H1 (cell line): Measurements from ENCODE around the gene C5orf22. TPM values are rescaled to one million over a fixed set of nuclear protein-coding genes. Genes with fewer than 3 reads are reported as not detected.

Experiments used
- CTCF ChIA-PET: fragments of 300-600 bp; sonication (Branson Sonifier 250); formaldehyde crosslinking; loops from one replicate; lab custom pipeline; 2021; ENCODE audit not compliant: partially characterized antibody; lab: Charles Lee
- POLR2A ChIA-PET: fragments of 300-600 bp; sonication (Branson Sonifier 250); formaldehyde crosslinking; loops from one replicate; lab custom pipeline; 2021; ENCODE audit warnings: inconsistent platforms; ENCODE audit not compliant: partially characterized antibody; lab: Charles Lee
- DNase-seq, 2 experiments: peaks; one replicate each; pipeline versions ENCODE4 v3.0.0 to v3.0.0-alpha.2; 2010 to 2022; ENCODE audit warnings: low spot score in 2 of 2, low read depth in 1 of 2, mixed read lengths in 1 of 2
- FAIRE-seq: peaks from 2 replicates; lab custom pipeline; 2011; peaks lifted over from hg19 to GRCh38; lab: Jason Lieb, UNC
- H2AFZ ChIP-seq: 2 replicates; pipeline ENCODE4 v1.8.1; 2012; ENCODE audit warnings: low read length, inconsistent platforms
- H2AK5ac ChIP-seq: 2 replicates; pipeline ENCODE4 v1.6.1; 2013; ENCODE audit warnings: low read depth, low read length
- H2BK120ac ChIP-seq: replicated peaks from 2 replicates; pipeline ENCODE3; 2013; ENCODE audit warnings: low read depth, low read length, inconsistent platforms
- H2BK12ac ChIP-seq: 2 replicates; pipeline ENCODE4 v1.6.1; 2013; ENCODE audit warnings: low read depth, low read length
- H2BK15ac ChIP-seq: 2 replicates; pipeline ENCODE4 v1.6.1; 2013; ENCODE audit warnings: low read length
- H2BK20ac ChIP-seq: 2 replicates; pipeline ENCODE4 v1.6.1; 2013; ENCODE audit warnings: low read length
- H2BK5ac ChIP-seq: 2 replicates; pipeline ENCODE4 v1.6.1; 2013; ENCODE audit warnings: low read depth, low read length
- H3K14ac ChIP-seq: 2 replicates; pipeline ENCODE4 v1.6.1; 2013; ENCODE audit warnings: inconsistent platforms; ENCODE audit not compliant: insufficient read length
- H3K18ac ChIP-seq: 2 replicates; pipeline ENCODE4 v1.6.1; 2013; ENCODE audit warnings: low read length; ENCODE audit errors: extremely low read depth
- H3K23ac ChIP-seq: 2 replicates; pipeline ENCODE4 v1.6.1; 2013; ENCODE audit warnings: inconsistent platforms; ENCODE audit not compliant: insufficient read length
- H3K23me2 ChIP-seq: 2 replicates; pipeline ENCODE4 v1.6.1; 2013; ENCODE audit warnings: low read depth, low read length
- H3K27ac ChIP-seq: 2 replicates; pipeline ENCODE4 v1.6.1; 2011; ENCODE audit warnings: low read depth, low read length, inconsistent platforms
- H3K27me3 ChIP-seq, 4 experiments: replicated peaks in 1 of 4; 1 replicate in 1 of 4; 2 replicates in 3 of 4; pipeline versions ENCODE4 v1.6.1 to v1.8.1; 2011 to 2013; ENCODE audit warnings: low read length in 3 of 4, mild to moderate bottlenecking in 3 of 4, inconsistent platforms in 2 of 4, mixed read lengths in 2 of 4, moderate library complexity in 1 of 4; ENCODE audit not compliant: control insufficient read depth in 3 of 4, insufficient read depth in 3 of 4; ENCODE audit errors: extremely low read depth in 1 of 4
- H3K36me3 ChIP-seq, 4 experiments: 2 replicates each; pipeline versions ENCODE4 v1.6.1 to v1.8.1; 2011 to 2013; ENCODE audit warnings: mild to moderate bottlenecking in 4 of 4, low read length in 3 of 4, moderate library complexity in 2 of 4, control low read depth in 1 of 4, inconsistent platforms in 1 of 4; ENCODE audit not compliant: insufficient read depth in 4 of 4, control insufficient read depth in 2 of 4
- H3K4ac ChIP-seq: replicated peaks from 2 replicates; pipeline ENCODE3; 2013; ENCODE audit warnings: low read length, low read depth, mixed read lengths, inconsistent platforms; ENCODE audit not compliant: insufficient read length
- H3K4me1 ChIP-seq, 4 experiments: replicated peaks in 1 of 4; 1 replicate in 1 of 4; 2 replicates in 3 of 4; pipeline versions ENCODE4 v1.6.1 to v1.8.1; 2011 to 2013; ENCODE audit warnings: low read length in 3 of 4, inconsistent platforms in 2 of 4, mixed read lengths in 1 of 4; ENCODE audit not compliant: insufficient read depth in 4 of 4, control insufficient read depth in 3 of 4
- H3K4me2 ChIP-seq, 2 experiments: 2 replicates each; pipeline versions ENCODE4 v1.6.1 to v1.8.1; 2011 to 2013; ENCODE audit warnings: low read depth in 2 of 2, low read length in 2 of 2, control low read depth in 1 of 2, inconsistent platforms in 1 of 2, mild to moderate bottlenecking in 1 of 2; ENCODE audit not compliant: insufficient read depth in 1 of 2
- H3K4me3 ChIP-seq, 4 experiments: fragments of 200-600, 300-600 bp in 1 of 4; sonication (generic), shearing (Covaris generic), sonication (Bioruptor Twin) in 1 of 4; 2 replicates each; pipeline versions ENCODE4 v1.5.1 to v1.8.1; 2011 to 2016; ENCODE audit warnings: low read length in 4 of 4, low read depth in 3 of 4, control low read depth in 2 of 4, inconsistent platforms in 2 of 4, mild to moderate bottlenecking in 2 of 4, mixed read lengths in 1 of 4, moderate library complexity in 1 of 4; ENCODE audit not compliant: insufficient read depth in 2 of 4; ENCODE audit errors: extremely low read depth in 1 of 4
- H3K56ac ChIP-seq: replicated peaks from 2 replicates; pipeline ENCODE3; 2013; ENCODE audit warnings: low read depth, mild to moderate bottlenecking, mixed read lengths, low read length, inconsistent platforms; ENCODE audit not compliant: insufficient read length
- H3K79me1 ChIP-seq: 2 replicates; pipeline ENCODE4 v1.6.1; 2013; ENCODE audit warnings: low read depth, low read length, control low read depth
- H3K79me2 ChIP-seq, 2 experiments: 2 replicates each; pipeline versions ENCODE4 v1.6.1 to v1.8.1; 2012 to 2013; ENCODE audit warnings: low read length in 2 of 2, mild to moderate bottlenecking in 2 of 2, inconsistent platforms in 1 of 2; ENCODE audit not compliant: insufficient read depth in 2 of 2, control insufficient read depth in 1 of 2
- H3K9ac ChIP-seq, 4 experiments: replicated peaks in 1 of 4; 1 replicate in 1 of 4; 2 replicates in 3 of 4; pipeline versions ENCODE4 v1.6.1 to v1.8.1; 2011 to 2013; ENCODE audit warnings: low read depth in 3 of 4, low read length in 3 of 4, control low read depth in 2 of 4, mild to moderate bottlenecking in 2 of 4, moderate library complexity in 2 of 4, inconsistent platforms in 1 of 4; ENCODE audit errors: extremely low read depth in 1 of 4
- H3K9me3 ChIP-seq, 2 experiments: 2 replicates each; pipeline versions ENCODE4 v1.6.1 to v1.8.1; 2012 to 2013; ENCODE audit warnings: mild to moderate bottlenecking in 2 of 2, moderate library complexity in 2 of 2, control low read depth in 1 of 2, inconsistent platforms in 1 of 2, low read depth in 1 of 2, low read length in 1 of 2, mixed read lengths in 1 of 2; ENCODE audit not compliant: insufficient read depth in 2 of 2
- H4K20me1 ChIP-seq, 2 experiments: replicated peaks in 1 of 2; 2 replicates each; pipeline versions ENCODE3 to v1.8.1; 2011 to 2013; ENCODE audit warnings: inconsistent platforms in 2 of 2, low read length in 2 of 2, mild to moderate bottlenecking in 1 of 2; ENCODE audit not compliant: insufficient read depth in 2 of 2, control insufficient read depth in 1 of 2
- H4K5ac ChIP-seq: 2 replicates; pipeline ENCODE4 v1.6.1; 2013; ENCODE audit warnings: low read length, low read depth, mixed read lengths, inconsistent platforms; ENCODE audit not compliant: insufficient read length
- H4K8ac ChIP-seq: 2 replicates; pipeline ENCODE4 v1.8.0; 2013; ENCODE audit warnings: mild to moderate bottlenecking, moderate library complexity, low read length, inconsistent platforms; ENCODE audit not compliant: insufficient read depth; ENCODE audit errors: extremely low read depth
- H4K91ac ChIP-seq: replicated peaks from 2 replicates; pipeline ENCODE3; 2013; ENCODE audit warnings: low read length, mixed read lengths, inconsistent platforms; ENCODE audit not compliant: insufficient read length
- BRCA1 ChIP-seq: IDR thresholded peaks from 2 replicates; pipeline ENCODE4 v1.6.1; 2012; ENCODE audit warnings: low read depth, low read length, improper control_type of control experiment
- EGR1 ChIP-seq: IDR thresholded peaks from 2 replicates; pipeline ENCODE4 v1.6.1; 2011; ENCODE audit warnings: low read depth, low read length, borderline replicate concordance
- MAFK ChIP-seq: IDR thresholded peaks from 2 replicates; pipeline ENCODE4 v1.6.1; 2012; ENCODE audit warnings: low read depth, mild to moderate bottlenecking, improper control_type of control experiment, low read length
- POLR2A ChIP-seq, 2 experiments: IDR thresholded peaks; 1 replicate in 1 of 2; 2 replicates in 1 of 2; pipeline ENCODE4 v1.6.1; 2011; ENCODE audit warnings: low read depth in 2 of 2, low read length in 2 of 2, mild to moderate bottlenecking in 2 of 2; ENCODE audit errors: control extremely low read depth in 1 of 2
- POLR2AphosphoS5 ChIP-seq: IDR thresholded peaks from 2 replicates; pipeline ENCODE4 v1.6.1; 2011; ENCODE audit warnings: low read depth, low read length
- TBP ChIP-seq: IDR thresholded peaks from 2 replicates; pipeline ENCODE4 v1.6.1; 2011; ENCODE audit warnings: low read depth, low read length, improper control_type of control experiment
- TCF12 ChIP-seq: IDR thresholded peaks from 2 replicates; pipeline ENCODE4 v1.6.1; 2011; ENCODE audit warnings: low read depth, mild to moderate bottlenecking, low read length
- WGBS, 2 experiments: shearing (Covaris generic) in 1 of 2; methylation state at CpG; one replicate each; pipeline versions ENCODE4 v1.1.6 to v1.1.7; 2013 to 2015; ENCODE audit warnings: low lambda C conversion rate in 2 of 2, mixed read lengths in 2 of 2, inconsistent platforms in 1 of 2, low coverage in 1 of 2, missing lambda C conversion rate in 1 of 2; ENCODE audit not compliant: insufficient replicate concordance in 2 of 2, insufficient coverage in 1 of 2, insufficient read length in 1 of 2; ENCODE audit errors: extremely low coverage in 1 of 2, missing lambda C conversion rate in 1 of 2; 5-methylcytosine and 5-hydroxymethylcytosine counted together
- long read RNA-seq, 2 experiments: library from RNA in 1 of 2; library from capped mRNA in 1 of 2; stranded (forward); transcript quantifications; one replicate each; pipeline ENCODE4 v2.0.0, GENCODE V29; 2021; ENCODE audit warnings: inconsistent platforms in 1 of 2
- polyA minus RNA-seq, 3 experiments: library from RNA; depleted of rRNA, polyadenylated mRNA; stranded (reverse); fragments of >200 nt; gene quantifications; 1 replicate in 2 of 3; 2 replicates in 1 of 3; pipeline ENCODE4 v1.2.3, GENCODE V29; 2011
- polyA plus RNA-seq, 7 experiments: library from polyadenylated mRNA; depleted of rRNA in 3 of 7; stranded (reverse) in 5 of 7; unstranded in 2 of 7; fragments of >200 nt in 5 of 7; fragments of 200-250 nt in 2 of 7; gene quantifications; 1 replicate in 5 of 7; 2 replicates in 1 of 7; 4 replicates in 1 of 7; pipeline versions ENCODE4 v1.2.1 to v1.2.3, GENCODE V29; 2011 to 2013; ENCODE audit warnings: missing spikeins in 2 of 7, mixed read lengths in 2 of 7
- total RNA-seq: library from RNA; stranded (reverse); fragmentation: NEBNext Ultra II Directional; extraction: Animal tissue kit (Norgen Biotek cat#: 25700); gene quantifications from 2 replicates; pipeline ENCODE4 v1.2.1, GENCODE V29; 2021
- TF ChIP-seq, protein P1 (sequence below): IDR thresholded peaks from 2 replicates; pipeline ENCODE4 v1.6.1; 2012; ENCODE audit warnings: low read length, inconsistent platforms

The C5orf22 gene
- 34.0 and 36.2 TPM in 2 replicates for total RNA-seq
- polyA plus RNA-seq (2011; rRNA removed) = 19.6 and 22.8 TPM in 2 replicates
- 18.0 TPM for polyA plus RNA-seq (2011; cell fraction: cytosol; rRNA removed)
- polyA plus RNA-seq (2011; cell fraction: nucleus; rRNA removed) = 8.7 TPM
- polyA plus RNA-seq (2012, experiment 1 of 2) = 16.5 to 22.9 TPM (median 18.5 TPM) in 4 replicates
- 1.7 TPM for polyA plus RNA-seq (2012, experiment 2 of 2)
- polyA plus RNA-seq (2013, experiment 1 of 2) = 21.8 TPM
- 23.2 TPM for polyA plus RNA-seq (2013, experiment 2 of 2)
- polyA minus RNA-seq (2011; rRNA and poly(A)+ RNA removed) = 20.8 and 33.3 TPM in 2 replicates
- 16.2 TPM for polyA minus RNA-seq (2011; cell fraction: cytosol; rRNA and poly(A)+ RNA removed)
- polyA minus RNA-seq (2011; cell fraction: nucleus; rRNA and poly(A)+ RNA removed) = 22.3 TPM
- long read RNA-seq, experiment 1, transcript C5orf22-201 (9 exons, 3,612 nt) = major isoform, 6 of 24 reads
- long read RNA-seq, experiment 1, partial matches to known transcripts = 16 of 24 reads
- long read RNA-seq, experiment 1, other reads (novel, unspliced or antisense) = 2 of 24 reads
- long read RNA-seq, experiment 2, transcript C5orf22-201 (9 exons, 3,612 nt) = major isoform, 9 of 13 reads
- long read RNA-seq, experiment 2, partial matches to known transcripts = 1 of 13 reads
- long read RNA-seq, experiment 2, other reads (novel, unspliced or antisense) = 1 of 13 reads

DNA sequence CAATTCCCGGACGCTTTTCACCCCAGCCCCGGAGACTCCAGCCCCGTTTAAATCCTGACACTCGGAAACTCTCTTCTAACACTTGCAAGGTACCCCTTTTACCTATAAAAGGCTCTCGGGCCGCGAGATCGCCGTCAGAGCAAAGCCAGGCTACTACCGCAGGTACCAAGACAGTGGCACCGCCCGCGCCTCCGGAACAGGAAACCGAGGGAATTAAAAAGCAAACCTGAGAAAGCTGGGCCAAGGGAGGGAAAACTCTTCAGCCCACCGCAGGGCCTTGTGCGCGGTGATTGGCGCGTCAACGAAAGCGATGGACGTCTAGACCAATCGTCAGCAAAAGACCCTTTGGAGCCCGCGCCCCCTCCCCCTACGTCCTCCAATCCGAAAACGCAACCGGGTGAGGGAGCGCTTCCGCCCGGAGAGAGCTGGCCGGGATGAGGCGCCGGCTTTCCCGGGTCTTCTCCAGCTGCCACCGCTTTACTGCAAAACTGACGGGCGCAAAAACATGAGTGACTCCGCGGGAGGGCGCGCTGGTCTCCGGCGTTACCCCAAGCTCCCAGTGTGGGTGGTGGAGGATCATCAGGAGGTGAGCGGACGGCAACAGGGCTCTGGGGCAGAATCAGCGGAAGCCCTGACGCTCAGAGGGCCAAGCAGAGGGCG lies at the start of gene C5orf22, which contains the start of gene DROSHA:
TSS of gene C5orf22 (plus strand) at position 414 of the 660 bp plus-strand sequence. CDS start at position 506, 92 bp downstream.
TSS of gene DROSHA (minus strand) at position 206 of the 660 bp plus-strand sequence. CDS start 3,034 bp downstream, outside the sequence.
- H2AFZ ChIP-seq = peak within 1 kb of the TSS; percentile 76
- H3K4me1 ChIP-seq = peaks cover 0 to 8% (median 3%) of the 10 kb centered on the region in 4 experiments; a peak in 3 of 7 replicates
- H3K14ac ChIP-seq = no peak within 1 kb of the TSS
- H3K23ac ChIP-seq = no peak within 1 kb of the TSS
- peak within 1 kb of the TSS; percentile 84 to 96 (median 94) for H3K4me3 ChIP-seq
- H2BK12ac ChIP-seq = peak within 1 kb of the TSS; percentile 30; the same call in 1 of the 2 replicates
- no peak within 1 kb of the TSS for H2BK20ac ChIP-seq
- H4K5ac ChIP-seq = peak within 1 kb of the TSS; percentile 77
- H3K79me1 ChIP-seq = peaks cover 4% of the 10 kb centered on the region; the same call in 1 of the 2 replicates
- no peak within 1 kb of the TSS for H4K91ac ChIP-seq
- H2BK5ac ChIP-seq = peak within 1 kb of the TSS; percentile 95
- no peaks in the 10 kb centered on the region for H3K9me3 ChIP-seq
- no peak within 1 kb of the TSS for H2BK120ac ChIP-seq
- FAIRE-seq (peak; percentile 13), DNase-seq (peak; percentile 88 to 91)
- peak within 1 kb of the TSS; percentile 74 to 81 for H3K4me2 ChIP-seq
- H2AK5ac ChIP-seq = no peak within 1 kb of the TSS
- no peak within 1 kb of the TSS for H2BK15ac ChIP-seq
- no peak within 1 kb of the TSS for H3K4ac ChIP-seq
- POLR2A ChIA-PET = interaction anchor here (0.8 to 2.0 kb wide), 5 partner anchors 10 to 36 kb away, joined by 3 to 6 read pairs (median 4); no protein-coding TSS in a partner anchor
- H4K20me1 ChIP-seq = peaks cover 0 to 2% of the 10 kb centered on the region in 2 experiments
- H3K18ac ChIP-seq = peak within 1 kb of the TSS; percentile 89; the same call in 1 of the 2 replicates
- peaks cover 5% of the 10 kb centered on the region for H3K23me2 ChIP-seq
- no peaks in the 10 kb centered on the region for H3K27me3 ChIP-seq
- CTCF ChIA-PET = interaction anchor here (0.7 to 1.2 kb wide), 3 partner anchors 82 to 1759 kb away, joined by 3 read pairs; no protein-coding TSS in a partner anchor
- peaks cover 14 to 45% (median 21%) of the 10 kb centered on the region in 4 experiments for H3K36me3 ChIP-seq
- H3K9ac ChIP-seq = peak within 1 kb of the TSS; percentile 90 to 93 (median 92)
- peak within 1 kb of the TSS; percentile 74 for H3K27ac ChIP-seq
- H4K8ac ChIP-seq = peak within 1 kb of the TSS; percentile 90
- H3K56ac ChIP-seq = peak within 1 kb of the TSS; percentile 27
- H3K79me2 ChIP-seq = peaks cover 11 to 35% of the 10 kb centered on the region in 2 experiments
- 0% methylated on average over 37 of the region's 52 CpGs; no CpG with 5 or more reads in 1 of the 2 experiments for WGBS, 2 experiments
- TF ChIP-seq TBP (peak; percentile 63), EGR1 (no peak), POLR2A (IDR thresholded peaks at IDR 0.05; ENCODE audit: control extremely low read depth in 1 of 2, low read depth in 2 of 2, low read length in 2 of 2) (peak in 1 of 2 experiments; percentile 76; a peak in 2 of 3 replicates), POLR2AphosphoS5 (peak; percentile 57; the same call in 1 of the 2 replicates), BRCA1 (no peak), TCF12 (no peak), MAFK (no peak)
- TF ChIP-seq, protein P1, sequence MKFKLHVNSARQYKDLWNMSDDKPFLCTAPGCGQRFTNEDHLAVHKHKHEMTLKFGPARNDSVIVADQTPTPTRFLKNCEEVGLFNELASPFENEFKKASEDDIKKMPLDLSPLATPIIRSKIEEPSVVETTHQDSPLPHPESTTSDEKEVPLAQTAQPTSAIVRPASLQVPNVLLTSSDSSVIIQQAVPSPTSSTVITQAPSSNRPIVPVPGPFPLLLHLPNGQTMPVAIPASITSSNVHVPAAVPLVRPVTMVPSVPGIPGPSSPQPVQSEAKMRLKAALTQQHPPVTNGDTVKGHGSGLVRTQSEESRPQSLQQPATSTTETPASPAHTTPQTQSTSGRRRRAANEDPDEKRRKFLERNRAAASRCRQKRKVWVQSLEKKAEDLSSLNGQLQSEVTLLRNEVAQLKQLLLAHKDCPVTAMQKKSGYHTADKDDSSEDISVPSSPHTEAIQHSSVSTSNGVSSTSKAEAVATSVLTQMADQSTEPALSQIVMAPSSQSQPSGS = no peak
